K562 (cell line): ENCODE results near the gene ZACN. TPM values are rescaled to one million over a fixed set of nuclear protein-coding genes. Genes with fewer than 3 reads are reported as not detected.

ENCODE experiments used
- ATAC-seq: fragments of 200-7000 bp; cut with Tn5 transposase; 3 replicates; pipeline ENCODE4 v1.9.1; 2020; ENCODE audit warnings: moderate library complexity
- BruUV-seq: library from RNA; stranded (reverse); fragments of 400-500 nt; replicated peaks from 2 replicates; lab custom pipeline; 2021; lab: Mats Ljungman, UMichigan
- CTCF ChIA-PET: fragments of 300-600 bp; formaldehyde crosslinking; extraction: SDS; loops from one replicate; lab custom pipeline; 2021; ENCODE audit warnings: low intra/inter-chr PET ratio; lab: Yijun Ruan, JAX
- POLR2A ChIA-PET: fragments of 300-600, 350-650 bp; sonication (Branson Sonifier 250); formaldehyde crosslinking; extraction: SDS; loops from one replicate; lab custom pipeline; 2021; ENCODE audit warnings: antibody characterized with exemption, inconsistent platforms; lab: Yijun Ruan, JAX
- DNase-seq, 4 experiments: peaks; one replicate each; pipeline versions ENCODE4 v3.0.0 to v3.0.0-alpha.2; 2011 to 2018; ENCODE audit warnings: low spot score in 3 of 4, mixed read lengths in 3 of 4; ENCODE audit errors: extremely low read depth in 1 of 4
- FAIRE-seq: peaks from 2 replicates; lab custom pipeline; 2011; peaks lifted over from hg19 to GRCh38; lab: Jason Lieb, UNC
- H2AFZ ChIP-seq: 2 replicates; pipeline ENCODE4 v1.6.0; 2011; ENCODE audit warnings: low read depth, low read length, control low read depth, inconsistent platforms
- H3K27ac ChIP-seq: fragments of 200-600 bp; 3 replicates; pipeline ENCODE4 v1.8.0; 2011; ENCODE audit warnings: low read depth, mild to moderate bottlenecking, control low read depth, inconsistent platforms, low read length, moderate library complexity, mixed read lengths; ENCODE audit errors: extremely low read depth
- H3K27me3 ChIP-seq, 2 experiments: fragments of 300-600 bp in 1 of 2; 2 replicates in 1 of 2; 3 replicates in 1 of 2; pipeline versions ENCODE4 v1.6.0 to v1.8.0; 2011; ENCODE audit warnings: inconsistent platforms in 2 of 2, low read length in 2 of 2, mild to moderate bottlenecking in 1 of 2, mixed read lengths in 1 of 2, moderate library complexity in 1 of 2; ENCODE audit not compliant: control insufficient read depth in 2 of 2, insufficient read depth in 2 of 2
- H3K36me3 ChIP-seq: fragments of 300-600 bp; 3 replicates; pipeline ENCODE4 v1.8.0; 2011; ENCODE audit warnings: mild to moderate bottlenecking, low read length, inconsistent platforms; ENCODE audit not compliant: control insufficient read depth, insufficient read depth
- H3K4me1 ChIP-seq, 2 experiments: fragments of 200-600 bp in 1 of 2; replicated peaks in 1 of 2; 2 replicates in 1 of 2; 3 replicates in 1 of 2; pipeline versions ENCODE4 v1.5.1 to v1.8.0; 2011; ENCODE audit warnings: inconsistent platforms in 2 of 2, low read length in 2 of 2, mild to moderate bottlenecking in 1 of 2, mixed read lengths in 1 of 2, moderate library complexity in 1 of 2; ENCODE audit not compliant: control insufficient read depth in 2 of 2, insufficient read depth in 2 of 2
- H3K4me2 ChIP-seq: 2 replicates; pipeline ENCODE4 v1.6.1; 2011; ENCODE audit warnings: low read length, control low read depth, inconsistent platforms, mixed read lengths; ENCODE audit not compliant: insufficient read depth
- H3K4me3 ChIP-seq: fragments of 200-600 bp; sonication (generic), shearing (Covaris generic); 2 replicates; pipeline ENCODE4 v1.5.1; 2016; ENCODE audit warnings: control low read depth, inconsistent platforms
- H3K79me2 ChIP-seq: fragments of 200-600 bp; 3 replicates; pipeline ENCODE4 v1.8.0; 2011; ENCODE audit warnings: low read length, inconsistent platforms; ENCODE audit not compliant: control insufficient read depth, insufficient read depth
- H3K9ac ChIP-seq, 2 experiments: 2 replicates each; pipeline versions ENCODE4 v1.6.0 to v1.6.1; 2011; ENCODE audit warnings: low read depth in 2 of 2, low read length in 2 of 2, control low read depth in 1 of 2, inconsistent platforms in 1 of 2, mild to moderate bottlenecking in 1 of 2, mixed read lengths in 1 of 2; ENCODE audit not compliant: insufficient read depth in 1 of 2
- H3K9me1 ChIP-seq: one replicate; pipeline ENCODE4 v1.6.0; 2011; ENCODE audit warnings: inconsistent platforms, mild to moderate bottlenecking, low read length, moderate library complexity; ENCODE audit not compliant: control insufficient read depth, insufficient read depth
- H3K9me3 ChIP-seq: replicated peaks from 2 replicates; pipeline ENCODE4 v1.5.1; 2011; ENCODE audit warnings: low read depth, low read length, inconsistent platforms; ENCODE audit not compliant: control insufficient read depth, insufficient read depth
- H4K20me1 ChIP-seq: replicated peaks from 2 replicates; pipeline ENCODE4 v1.6.1; 2011; ENCODE audit warnings: low read length, inconsistent platforms, mixed read lengths; ENCODE audit not compliant: control insufficient read depth, insufficient read depth
- FOXO4 ChIP-seq: fragments of 450-650 bp; formaldehyde crosslinking; IDR thresholded peaks from 2 replicates; pipeline ENCODE4 v1.4.0; 2020; ENCODE audit warnings: mild to moderate bottlenecking, moderate library complexity
- MEIS2 ChIP-seq: fragments of 450-650 bp; IDR thresholded peaks from 2 replicates; pipeline ENCODE4 v1.6.1; 2014; ENCODE audit warnings: mild to moderate bottlenecking; ENCODE audit not compliant: partially characterized antibody
- MIER1 ChIP-seq: fragments of 450-650 bp; IDR thresholded peaks from 2 replicates; pipeline ENCODE4 v1.6.1; 2016; ENCODE audit warnings: antibody characterized with exemption, mild to moderate bottlenecking, low read depth
- RCOR1 ChIP-seq, 2 experiments: IDR thresholded peaks; 2 replicates each; pipeline ENCODE4 v1.6.1; 2012; ENCODE audit warnings: low read depth in 2 of 2, low read length in 2 of 2, borderline replicate concordance in 1 of 2, improper control_type of control experiment in 1 of 2
- RHOXF2B ChIP-seq: fragments of 250-450 bp; sonication (Bioruptor Pico); conservative IDR thresholded peaks from 2 replicates; pipeline ENCODE4 v1.5.1; 2021
- TGIF2 ChIP-seq: sonication (generic); formaldehyde crosslinking; IDR thresholded peaks from 2 replicates; pipeline ENCODE4 v1.8.1; 2022; ENCODE audit warnings: mild to moderate bottlenecking, missing genetic modification reagents, moderate library complexity
- ZFP1 ChIP-seq: fragments of 450-650 bp; formaldehyde crosslinking; IDR thresholded peaks from 2 replicates; pipeline ENCODE4 v1.4.0; 2020; ENCODE audit warnings: mild to moderate bottlenecking, mixed read lengths
- WGBS: fragments of 100-300 bp; shearing (Covaris generic); methylation state at CpG from one replicate; pipeline ENCODE4 v1.1.6; 2016; ENCODE audit warnings: low coverage, mixed read lengths; ENCODE audit not compliant: insufficient coverage; ENCODE audit errors: missing lambda C conversion rate; 5-methylcytosine and 5-hydroxymethylcytosine counted together
- in situ Hi-C: fragments of 300-500 bp; cut with MboI; formaldehyde crosslinking; loops from 4 replicates; pipeline ENCODE4 v1.15.0; 2018; ENCODE audit warnings: inconsistent platforms, mixed read lengths
- intact Hi-C: fragments of 100-400 bp; cut with micrococcal nuclease; formaldehyde crosslinking; loops from 2 replicates; pipeline ENCODE4 v1.14.2; 2022
- polyA plus RNA-seq, 8 experiments: library from polyadenylated mRNA; depleted of rRNA in 4 of 8; stranded (reverse) in 5 of 8; unstranded in 3 of 8; fragments of >200 nt; fragmentation: Nextera tagmentation in 2 of 8; fragmentation: Illumina TruSeq in 1 of 8; extraction: Ambion mirVana in 2 of 8; extraction: Trizol in 1 of 8; gene quantifications; 2 replicates each; pipeline versions ENCODE4 v1.2.1 to v1.2.3, GENCODE V29; 2011 to 2014; ENCODE audit warnings: inconsistent platforms in 1 of 8, missing spikeins in 1 of 8
- total RNA-seq, 7 experiments: library from RNA; depleted of rRNA in 6 of 7; stranded (reverse); fragments of >200 nt in 6 of 7; fragmentation: Illumina TruSeq in 2 of 7; extraction: Trizol in 2 of 7; gene quantifications; 2 replicates each; pipeline versions ENCODE4 v1.2.1 to v1.2.3, GENCODE V29; 2011 to 2021; ENCODE audit warnings: low replicate concordance in 1 of 7
- TF ChIP-seq, protein P1 (sequence below), 2 experiments: fragments of 200-800 bp in 1 of 2; sonication (Bioruptor generic) in 1 of 2; sonication (generic) in 1 of 2; formaldehyde crosslinking in 1 of 2; IDR thresholded peaks in 1 of 2; conservative IDR thresholded peaks in 1 of 2; 2 replicates each; pipeline versions ENCODE4 v1.5.0 to v1.6.1; 2016 to 2020; ENCODE audit warnings: missing compliant biosample characterization in 1 of 2, missing genetic modification characterization in 1 of 2, missing genetic modification reagents in 1 of 2

Gene ZACN
- total and polyA plus RNA-seq, 9 of the 15 experiments (the other 6 are each of a cell fraction or from before 2014, with no cell fraction given) = 0.07 TPM; not detected in 8

DNA sequence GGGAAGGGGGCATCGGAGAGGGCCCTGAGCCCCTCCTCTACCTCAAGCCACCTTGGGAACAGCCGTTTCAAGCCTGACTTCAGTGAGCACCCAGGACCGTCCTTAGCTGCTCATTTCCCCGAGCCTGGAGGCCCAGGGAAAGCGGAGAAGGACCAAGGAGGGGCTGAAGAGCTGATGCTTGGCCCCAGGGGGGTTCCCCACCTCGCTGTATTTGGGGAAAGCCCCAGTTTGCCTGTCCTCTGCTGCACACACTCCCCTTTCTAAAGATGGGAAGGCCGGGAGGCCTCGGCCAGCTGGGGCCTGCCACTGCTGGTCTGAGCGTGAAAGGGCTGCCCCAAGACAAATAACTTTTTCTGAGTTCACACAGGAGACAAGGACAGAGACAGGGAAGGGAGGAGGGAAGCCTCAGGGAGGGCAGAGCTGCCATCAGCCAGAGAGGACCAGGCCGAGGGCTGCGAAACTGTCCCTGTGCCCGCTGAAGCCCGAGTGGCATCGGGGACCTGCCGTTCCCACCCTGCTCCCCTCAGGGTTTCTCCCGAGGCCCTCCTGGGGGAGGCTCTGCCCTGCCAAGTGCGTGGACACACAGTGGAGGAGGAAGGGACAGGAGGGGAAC is 11.6 kb downstream of the ZACN start:
- FAIRE-seq = no peak
- Histone ChIP-seq H4K20me1 (no peaks in the 10 kb centered on the region; the same call in 1 of the 2 replicates), H3K9me1 (no peaks in the 10 kb centered on the region), H3K4me1 (peaks cover 6 to 16% of the 10 kb centered on the region in 2 experiments; a peak in 4 of 5 replicates), H3K79me2 (no peaks in the 10 kb centered on the region), H3K9me3 (no peaks in the 10 kb centered on the region), H3K4me3 (no peak overlapping the region), H3K27me3 (no peaks in the 10 kb centered on the region), H2AFZ (no peak overlapping the region), H3K36me3 (peaks cover 76% of the 10 kb centered on the region; the same call in 2 of the 3 replicates), H3K27ac (no peak overlapping the region), H3K9ac (peak overlapping the region in 1 of 2 experiments; percentile 14; a peak in 1 of 4 replicates), H3K4me2 (no peak overlapping the region)
- in situ Hi-C loops = no loop called here
- POLR2A ChIA-PET = interaction anchor here (0.6 to 1.2 kb wide), 3 partner anchors 8 to 105 kb away, joined by 3 read pairs; no protein-coding TSS in a partner anchor
- intact Hi-C loops = no loop called here
- TF ChIP-seq TGIF2 (CRISPR knock-in tag) (no peak), ZFP1 (CRISPR knock-in tag) (no peak)
- 91% methylated on average over 10 of the region's 17 CpGs for WGBS
- DNase-seq = no peak
- no TSS peak for BruUV-seq
- CTCF ChIA-PET = no interaction called here
- no peak for ATAC-seq

DNA sequence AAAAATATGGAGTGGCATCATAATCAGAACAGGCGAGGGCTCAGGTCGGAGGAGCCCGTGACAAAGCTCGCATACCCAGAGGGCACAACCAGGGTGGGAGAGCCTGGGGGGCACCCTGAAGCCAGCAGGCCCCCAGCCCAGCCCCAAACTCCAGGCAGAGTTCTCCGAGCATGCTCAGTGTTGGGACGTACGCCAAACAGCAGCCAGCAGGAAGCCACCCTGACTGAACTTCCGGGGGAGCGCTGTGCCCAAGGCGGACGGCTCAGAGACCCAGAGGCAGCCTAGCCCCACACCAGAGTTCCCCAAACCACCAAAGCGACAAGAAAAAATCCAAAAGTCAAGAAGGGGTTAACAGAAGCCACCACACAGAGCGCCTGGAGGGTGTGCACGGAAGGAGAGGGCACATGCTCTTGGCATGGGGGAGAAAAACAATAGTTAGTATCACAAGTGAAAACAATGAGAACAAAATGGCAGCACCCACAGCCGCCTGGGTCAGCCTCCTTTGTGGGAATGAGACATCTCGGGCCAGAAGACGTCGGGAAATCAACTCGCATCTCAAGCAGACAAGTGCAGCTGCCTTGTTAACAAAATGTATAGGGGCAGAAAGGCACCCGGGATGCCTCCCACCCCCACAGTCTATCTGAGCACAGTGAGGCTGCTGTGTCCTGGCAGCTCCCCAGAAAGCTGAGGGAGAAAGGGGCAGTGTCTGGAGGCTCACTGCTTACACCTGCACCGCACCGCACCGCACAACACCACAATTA is 12.7 kb downstream of the ZACN start:
- H3K4me2 ChIP-seq = no peak overlapping the region
- no peaks in the 10 kb centered on the region for H3K79me2 ChIP-seq
- 86% methylated on average over 19 of the region's 23 CpGs for WGBS
- no TSS peak for BruUV-seq
- no peaks in the 10 kb centered on the region for H3K9me3 ChIP-seq
- H3K9ac ChIP-seq = no peak overlapping the region
- CTCF ChIA-PET = no interaction called here
- ATAC-seq = no peak
- intact Hi-C loops = no loop called here
- H2AFZ ChIP-seq = no peak overlapping the region
- H3K27ac ChIP-seq = no peak overlapping the region
- H4K20me1 ChIP-seq = no peaks in the 10 kb centered on the region; the same call in 1 of the 2 replicates
- no peaks in the 10 kb centered on the region for H3K9me1 ChIP-seq
- H3K27me3 ChIP-seq = no peaks in the 10 kb centered on the region
- no peak for FAIRE-seq
- H3K4me1 ChIP-seq = peaks cover 9 to 16% of the 10 kb centered on the region in 2 experiments; a peak in 4 of 5 replicates
- H3K36me3 ChIP-seq = peaks cover 75% of the 10 kb centered on the region; the same call in 2 of the 3 replicates
- POLR2A ChIA-PET = interaction anchor here (0.6 to 2.5 kb wide), 6 partner anchors 10 to 176 kb away, joined by 3 to 8 read pairs (median 3); no protein-coding TSS in a partner anchor
- in situ Hi-C loops = no loop called here
- DNase-seq = no peak
- H3K4me3 ChIP-seq = no peak overlapping the region
- no peak for TF ChIP-seq FOXO4 (CRISPR knock-in tag)
- TF ChIP-seq MEIS2 = no peak
- TF ChIP-seq MIER1 = no peak
- no peak for TF ChIP-seq RHOXF2B (CRISPR knock-in tag)
- TF ChIP-seq, protein P1, sequence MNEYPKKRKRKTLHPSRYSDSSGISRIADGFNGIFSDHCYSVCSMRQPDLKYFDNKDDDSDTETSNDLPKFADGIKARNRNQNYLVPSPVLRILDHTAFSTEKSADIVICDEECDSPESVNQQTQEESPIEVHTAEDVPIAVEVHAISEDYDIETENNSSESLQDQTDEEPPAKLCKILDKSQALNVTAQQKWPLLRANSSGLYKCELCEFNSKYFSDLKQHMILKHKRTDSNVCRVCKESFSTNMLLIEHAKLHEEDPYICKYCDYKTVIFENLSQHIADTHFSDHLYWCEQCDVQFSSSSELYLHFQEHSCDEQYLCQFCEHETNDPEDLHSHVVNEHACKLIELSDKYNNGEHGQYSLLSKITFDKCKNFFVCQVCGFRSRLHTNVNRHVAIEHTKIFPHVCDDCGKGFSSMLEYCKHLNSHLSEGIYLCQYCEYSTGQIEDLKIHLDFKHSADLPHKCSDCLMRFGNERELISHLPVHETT (CRISPR knock-in tag; conservative IDR thresholded peaks at IDR 0.05 in 1 of 2, IDR thresholded peaks at IDR 0.05 in 1 of 2) = no peak
- TF ChIP-seq RCOR1 (IDR thresholded peaks at IDR 0.05; ENCODE audit: borderline replicate concordance in 1 of 2, low read depth in 2 of 2, low read length in 2 of 2) = no peak
